HCT116 (cell line): ENCODE results near the gene WDR70. TPM values are rescaled to one million over a fixed set of nuclear protein-coding genes. Genes with fewer than 3 reads are reported as not detected.

Experiments used
- ATAC-seq: fragments of 200-7000 bp; cut with Tn5 transposase; 2 replicates; pipeline ENCODE4 v1.9.1; 2020; ENCODE audit warnings: mild to moderate bottlenecking, moderate library complexity
- BruUV-seq: library from RNA; stranded (reverse); fragments of 400-500 nt; replicated peaks from 2 replicates; lab custom pipeline; 2021; lab: Mats Ljungman, UMichigan
- CTCF ChIA-PET: fragments of 300-600 bp; sonication (Branson Sonifier 250); formaldehyde crosslinking; loops from one replicate; lab custom pipeline; 2021; ENCODE audit warnings: antibody characterized with exemption; lab: Charles Lee
- POLR2A ChIA-PET: fragments of 300-600, 350-600 bp; sonication (Branson Sonifier 250); formaldehyde crosslinking; loops from one replicate; lab custom pipeline; 2021; ENCODE audit warnings: antibody characterized with exemption; lab: Charles Lee
- RAD21 ChIA-PET, 2 experiments: fragments of 300-600 bp; sonication (Branson Sonifier 250); formaldehyde crosslinking; loops; one replicate each; lab custom pipeline; 2023; ENCODE audit warnings: low total read pairs in 2 of 2; ENCODE audit not compliant: uncharacterized antibody in 2 of 2, unreplicated experiment in 2 of 2, low non-redundant PET in 1 of 2; lab: Charles Lee
- DNase-seq: peaks from one replicate; pipeline ENCODE4 v3.0.0-alpha.2; 2010; ENCODE audit warnings: low read depth, low spot score
- H2AFZ ChIP-seq: fragments of 200-600 bp; shearing (Covaris generic), sonication (generic); 2 replicates; pipeline ENCODE4 v1.6.1; 2017; ENCODE audit warnings: low read depth, mixed run types, mixed read lengths, antibody characterized with exemption, low read length; ENCODE audit not compliant: poor library complexity, severe bottlenecking
- H3K27ac ChIP-seq: 2 replicates; pipeline ENCODE4 v1.5.1; 2012; ENCODE audit warnings: low read depth, low read length
- H3K27me3 ChIP-seq: fragments of 200-600 bp; sonication (generic); 2 replicates; pipeline ENCODE4 v1.6.1; 2016; ENCODE audit warnings: mixed run types, low read length, mixed read lengths; ENCODE audit not compliant: insufficient read depth
- H3K36me3 ChIP-seq, 2 experiments: fragments of 200-500 bp in 1 of 2; fragments of 200-600 bp in 1 of 2; sonication (Bioruptor generic) in 1 of 2; sonication (generic) in 1 of 2; 2 replicates each; pipeline versions ENCODE4 v1.5.1 to v1.6.1; 2014 to 2016; ENCODE audit warnings: low read length in 2 of 2, inconsistent platforms in 1 of 2, mixed read lengths in 1 of 2, mixed run types in 1 of 2; ENCODE audit not compliant: insufficient read depth in 2 of 2, control insufficient read depth in 1 of 2
- H3K4me1 ChIP-seq, 2 experiments: fragments of 200-600 bp in 1 of 2; sonication (generic) in 1 of 2; 2 replicates each; pipeline versions ENCODE4 v1.5.1 to v1.6.1; 2012 to 2017; ENCODE audit warnings: low read length in 2 of 2, inconsistent platforms in 1 of 2, mild to moderate bottlenecking in 1 of 2, mixed read lengths in 1 of 2, mixed run types in 1 of 2, moderate library complexity in 1 of 2; ENCODE audit not compliant: insufficient read depth in 2 of 2, control insufficient read depth in 1 of 2
- H3K4me2 ChIP-seq: fragments of 200-600 bp; sonication (generic); 2 replicates; pipeline ENCODE4 v1.6.1; 2017; ENCODE audit warnings: mixed run types, low read length, mixed read lengths
- H3K4me3 ChIP-seq, 2 experiments: fragments of 200-600 bp in 1 of 2; sonication (generic) in 1 of 2; replicated peaks in 1 of 2; 2 replicates each; pipeline ENCODE4 v1.5.1; 2011 to 2016; ENCODE audit warnings: low read length in 2 of 2, control low read depth in 1 of 2, low read depth in 1 of 2, mild to moderate bottlenecking in 1 of 2, mixed read lengths in 1 of 2, mixed run types in 1 of 2
- H3K79me2 ChIP-seq: fragments of 200-600 bp; sonication (generic); 2 replicates; pipeline ENCODE4 v1.6.1; 2017; ENCODE audit warnings: mild to moderate bottlenecking, mixed run types, low read length, moderate library complexity, mixed read lengths; ENCODE audit not compliant: insufficient read depth
- H3K9ac ChIP-seq: fragments of 200-600 bp; sonication (generic); 2 replicates; pipeline ENCODE4 v1.6.1; 2016; ENCODE audit warnings: low read length, mixed read lengths
- H3K9me2 ChIP-seq: fragments of 200-600 bp; sonication (generic), shearing (Covaris generic); 2 replicates; pipeline ENCODE4 v1.6.1; 2017; ENCODE audit warnings: mixed run types, mild to moderate bottlenecking, moderate library complexity; ENCODE audit not compliant: insufficient read depth
- H3K9me3 ChIP-seq, 2 experiments: fragments of 200-500 bp in 1 of 2; fragments of 200-600 bp in 1 of 2; sonication (Bioruptor generic) in 1 of 2; sonication (generic) in 1 of 2; 2 replicates each; pipeline ENCODE4 v1.6.1; 2014 to 2017; ENCODE audit warnings: low read length in 2 of 2, mixed read lengths in 2 of 2, inconsistent platforms in 1 of 2, low read depth in 1 of 2, mild to moderate bottlenecking in 1 of 2, mixed run types in 1 of 2, moderate library complexity in 1 of 2; ENCODE audit not compliant: control insufficient read depth in 1 of 2, insufficient read depth in 1 of 2
- H4K20me1 ChIP-seq: fragments of 200-600 bp; sonication (generic), shearing (Covaris generic); 2 replicates; pipeline ENCODE4 v1.6.1; 2017; ENCODE audit warnings: mixed run types, mild to moderate bottlenecking, moderate library complexity; ENCODE audit not compliant: insufficient read depth
- CEBPB ChIP-seq: IDR thresholded peaks from 2 replicates; pipeline ENCODE4 v1.6.1; 2012; ENCODE audit warnings: low read depth
- EZH2phosphoT487 ChIP-seq: fragments of 200-600 bp; IDR thresholded peaks from 2 replicates; pipeline ENCODE4 v1.6.1; 2018; ENCODE audit warnings: antibody characterized with exemption, borderline replicate concordance
- FOSL1 ChIP-seq: IDR thresholded peaks from 2 replicates; pipeline ENCODE4 v1.6.1; 2012; ENCODE audit warnings: low read depth
- JUND ChIP-seq: IDR thresholded peaks from 2 replicates; pipeline ENCODE4 v1.6.1; 2012
- POLR2A ChIP-seq: IDR thresholded peaks from 2 replicates; pipeline ENCODE4 v1.7.0; 2011; ENCODE audit warnings: borderline replicate concordance; ENCODE audit not compliant: insufficient read depth, insufficient read length; ENCODE audit errors: extremely low read depth
- SP1 ChIP-seq: IDR thresholded peaks from 2 replicates; pipeline ENCODE4 v1.6.1; 2012; ENCODE audit warnings: low read depth
- intact Hi-C: fragments of 100-400 bp; cut with micrococcal nuclease; formaldehyde crosslinking; loops from 2 replicates; pipeline ENCODE4 v1.10.0; 2022
- total RNA-seq: library from RNA; stranded (reverse); gene quantifications from one replicate; pipeline ENCODE4 v1.2.1, GENCODE V29; 2021; ENCODE audit not compliant: unreplicated experiment

WDR70 gene
- total RNA-seq, 1 experiment from 2014 or later: 31.1 TPM

- Histone ChIP-seq H3K36me3 (no peaks in the 10 kb centered on the region), H4K20me1 (no peaks in the 10 kb centered on the region), H3K9me3 (no peaks in the 10 kb centered on the region), H3K27ac (peak overlapping the region; percentile 69; the same call in 1 of the 2 replicates), H3K79me2 (no peaks in the 10 kb centered on the region), H3K4me2 (peak overlapping the region; percentile 52), H3K9ac (peak overlapping the region; percentile 31; the same call in 1 of the 2 replicates), H3K4me1 (peaks cover 32 to 40% of the 10 kb centered on the region in 2 experiments), H3K27me3 (no peaks in the 10 kb centered on the region), H3K9me2 (no peaks in the 10 kb centered on the region), H2AFZ (no peak overlapping the region), H3K4me3 (peak overlapping the region in 1 of 2 experiments; percentile 3; a peak in 2 of 4 replicates)
- DNase-seq: peak; percentile 80
- BruUV-seq: no TSS peak
- intact Hi-C loops: no loop called here
- ChIA-PET RAD21 (no interaction called here), CTCF (no interaction called here)
- ATAC-seq: peak; percentile 95
- TF ChIP-seq SP1 (peak; percentile 43; the same call in 1 of the 2 replicates), EZH2phosphoT487 (no peak), JUND (peak; percentile 63), FOSL1 (peak; percentile 69)
- TF ChIP-seq, all 23 proteins: peak for 3
- POLR2A ChIA-PET: no interaction called here
Measured at GRCh38 chr5:37506241-37506640, 127.1 kb downstream of the WDR70 start.

GRCh38 chr5:37506722-37507121 lies 127.6 kb downstream of the WDR70 start:
- peak; percentile 73 for ATAC-seq

More at GRCh38 chr5:37506722-37507121, 127.6 kb downstream of the WDR70 start:
- Histone ChIP-seq H3K27ac (peak overlapping the region; percentile 69), H3K4me3 (peak overlapping the region in 1 of 2 experiments; percentile 3; a peak in 2 of 4 replicates), H3K9ac (peak overlapping the region; percentile 31), H2AFZ (no peak overlapping the region), H3K4me2 (peak overlapping the region; percentile 52), H3K79me2 (no peaks in the 10 kb centered on the region), H3K36me3 (no peaks in the 10 kb centered on the region), H3K27me3 (no peaks in the 10 kb centered on the region), H4K20me1 (no peaks in the 10 kb centered on the region), H3K9me3 (no peaks in the 10 kb centered on the region), H3K4me1 (peaks cover 28 to 35% of the 10 kb centered on the region in 2 experiments), H3K9me2 (no peaks in the 10 kb centered on the region)
- ChIA-PET POLR2A (no interaction called here), RAD21 (no interaction called here), CTCF (no interaction called here)
- intact Hi-C loops: no loop called here
- BruUV-seq: no TSS peak
- DNase-seq: no peak
- TF ChIP-seq CEBPB (no peak), POLR2A (no peak), EZH2phosphoT487 (no peak)
